ENCODE measurements around the gene IRAK1. TPM values are rescaled to one million over a fixed set of nuclear protein-coding genes. Genes with fewer than 3 reads are reported as not detected.
A peak's percentile ranks its signal among the peaks of the same experiment; 100 is the strongest.

The IRAK1 gene
- total and polyA plus RNA-seq, 4 donors: 10.2 to 68.4 (median 46.9) TPM

- peaks cover 24% of the 10 kb centered on the region for H3K4me1 ChIP-seq (ENCODE audit: control insufficient read depth, insufficient read depth, low read length)
- H3K27me3 ChIP-seq (ENCODE audit: control insufficient read depth, insufficient read depth, low read length): no peaks in the 10 kb centered on the region
- H3K27ac ChIP-seq (ENCODE audit: low read depth, low read length): peak overlapping the region; percentile 88
- DNase-seq (ENCODE audit: low read depth in 4 of 6, low spot score in 6 of 6): no peak
- H3K36me3 ChIP-seq (ENCODE audit: control insufficient read depth, insufficient read depth, low read length): peaks cover 2% of the 10 kb centered on the region
- 75% methylated on average over 14 of the region's 14 CpGs for WGBS (ENCODE audit: insufficient coverage)
- H3K9me3 ChIP-seq (ENCODE audit: control insufficient read depth, insufficient read depth, low read length): no peaks in the 10 kb centered on the region
- no peak overlapping the region for H3K4me3 ChIP-seq (ENCODE audit: low read depth, low read length)
Observed at GRCh38 chrX:153974003-153974725, 45.5 kb downstream of the IRAK1 start.

GRCh38 chrX:153973127-153974002 is 46.3 kb downstream of the IRAK1 start:
- H3K4me3 ChIP-seq (ENCODE audit: low read depth, low read length): peak overlapping the region; percentile 53
- 64% methylated on average over 11 of the region's 20 CpGs for WGBS (ENCODE audit: insufficient coverage)
- no peaks in the 10 kb centered on the region for H3K27me3 ChIP-seq (ENCODE audit: control insufficient read depth, insufficient read depth, low read length)
- DNase-seq (ENCODE audit: low read depth in 4 of 6, low spot score in 6 of 6): peak in 1 of 6 donors; percentile 38
- peaks cover 32% of the 10 kb centered on the region for H3K4me1 ChIP-seq (ENCODE audit: control insufficient read depth, insufficient read depth, low read length)
- H3K9me3 ChIP-seq (ENCODE audit: control insufficient read depth, insufficient read depth, low read length): no peaks in the 10 kb centered on the region
- peaks cover 8% of the 10 kb centered on the region for H3K36me3 ChIP-seq (ENCODE audit: control insufficient read depth, insufficient read depth, low read length)
- peak overlapping the region; percentile 88 for H3K27ac ChIP-seq (ENCODE audit: low read depth, low read length)

- Histone ChIP-seq H3K4me3 (ENCODE audit: low read depth, low read length) (peak within 1 kb of the TSS; percentile 91), H3K27ac (ENCODE audit: low read depth, low read length) (peak within 1 kb of the TSS; percentile 100), H3K4me1 (ENCODE audit: control insufficient read depth, insufficient read depth, low read length) (peaks cover 40% of the 10 kb centered on the region), H3K27me3 (ENCODE audit: control insufficient read depth, insufficient read depth, low read length) (no peaks in the 10 kb centered on the region), H3K9me3 (ENCODE audit: control insufficient read depth, insufficient read depth, low read length) (no peaks in the 10 kb centered on the region), H3K36me3 (ENCODE audit: control insufficient read depth, insufficient read depth, low read length) (peaks cover 8% of the 10 kb centered on the region)
- 7% methylated on average over 101 of the region's 103 CpGs for WGBS (ENCODE audit: insufficient coverage)
- DNase-seq (ENCODE audit: low read depth in 4 of 6, low spot score in 6 of 6): peak in 5 of 6 donors; percentile 65 to 96 (median 83)
Observed at GRCh38 chrX:153972368-153973126, 47.2 kb downstream of the IRAK1 start, which contains the start of gene TMEM187. Gene TMEM187, plus strand, starts transcription at chrX:153972754. Its CDS starts 9,309 bp downstream, at chrX:153982063.

- Histone ChIP-seq H3K4me1 (ENCODE audit: control insufficient read depth, insufficient read depth, low read length) (peaks cover 49% of the 10 kb centered on the region), H3K27me3 (ENCODE audit: control insufficient read depth, insufficient read depth, low read length) (no peaks in the 10 kb centered on the region), H3K27ac (ENCODE audit: low read depth, low read length) (peak within 1 kb of the TSS; percentile 100), H3K36me3 (ENCODE audit: control insufficient read depth, insufficient read depth, low read length) (peaks cover 12% of the 10 kb centered on the region), H3K4me3 (ENCODE audit: low read depth, low read length) (peak within 1 kb of the TSS; percentile 91), H3K9me3 (ENCODE audit: control insufficient read depth, insufficient read depth, low read length) (no peaks in the 10 kb centered on the region)
- 7% methylated on average over 96 of the region's 96 CpGs for WGBS (ENCODE audit: insufficient coverage)
- DNase-seq (ENCODE audit: low read depth in 4 of 6, low spot score in 6 of 6): peak; percentile 73 to 98 (median 91)
Observed at GRCh38 chrX:153971450-153972367, 48.0 kb downstream of the IRAK1 start, which contains the start of gene HCFC1. Gene HCFC1, minus strand, starts transcription at chrX:153971818. Its CDS starts 978 bp downstream, at chrX:153970840.

GRCh38 chrX:153971124-153971449 is 48.6 kb downstream of the IRAK1 start:
- Histone ChIP-seq H3K9me3 (ENCODE audit: control insufficient read depth, insufficient read depth, low read length) (no peaks in the 10 kb centered on the region), H3K27ac (ENCODE audit: low read depth, low read length) (peak overlapping the region; percentile 100), H3K36me3 (ENCODE audit: control insufficient read depth, insufficient read depth, low read length) (peaks cover 12% of the 10 kb centered on the region), H3K4me3 (ENCODE audit: low read depth, low read length) (peak overlapping the region; percentile 91), H3K4me1 (ENCODE audit: control insufficient read depth, insufficient read depth, low read length) (peaks cover 55% of the 10 kb centered on the region), H3K27me3 (ENCODE audit: control insufficient read depth, insufficient read depth, low read length) (no peaks in the 10 kb centered on the region)
- DNase-seq (ENCODE audit: low read depth in 4 of 6, low spot score in 6 of 6): peak in 5 of 6 donors; percentile 67 to 95 (median 86)
- 8% methylated on average over 34 of the region's 34 CpGs for WGBS (ENCODE audit: insufficient coverage)

GRCh38 chrX:153970357-153971123 is 49.2 kb downstream of the IRAK1 start:
- Histone ChIP-seq H3K27ac (ENCODE audit: low read depth, low read length) (peak overlapping the region; percentile 100), H3K36me3 (ENCODE audit: control insufficient read depth, insufficient read depth, low read length) (peaks cover 12% of the 10 kb centered on the region), H3K4me1 (ENCODE audit: control insufficient read depth, insufficient read depth, low read length) (peaks cover 60% of the 10 kb centered on the region), H3K27me3 (ENCODE audit: control insufficient read depth, insufficient read depth, low read length) (no peaks in the 10 kb centered on the region), H3K9me3 (ENCODE audit: control insufficient read depth, insufficient read depth, low read length) (no peaks in the 10 kb centered on the region), H3K4me3 (ENCODE audit: low read depth, low read length) (peak overlapping the region; percentile 91)
- 7% methylated on average over 45 of the region's 49 CpGs for WGBS (ENCODE audit: insufficient coverage)
- peak in 3 of 6 donors; percentile 58 to 94 (median 89) for DNase-seq (ENCODE audit: low read depth in 4 of 6, low spot score in 6 of 6)

GRCh38 chrX:153969904-153970356 is 49.8 kb downstream of the IRAK1 start:
- Histone ChIP-seq H3K4me1 (ENCODE audit: control insufficient read depth, insufficient read depth, low read length) (peaks cover 66% of the 10 kb centered on the region), H3K27ac (ENCODE audit: low read depth, low read length) (peak overlapping the region; percentile 100), H3K36me3 (ENCODE audit: control insufficient read depth, insufficient read depth, low read length) (peaks cover 12% of the 10 kb centered on the region), H3K9me3 (ENCODE audit: control insufficient read depth, insufficient read depth, low read length) (no peaks in the 10 kb centered on the region), H3K4me3 (ENCODE audit: low read depth, low read length) (peak overlapping the region; percentile 91), H3K27me3 (ENCODE audit: control insufficient read depth, insufficient read depth, low read length) (no peaks in the 10 kb centered on the region)
- peak in 1 of 6 donors; percentile 45 for DNase-seq (ENCODE audit: low read depth in 4 of 6, low spot score in 6 of 6)
- 14% methylated on average over 13 of the region's 26 CpGs for WGBS (ENCODE audit: insufficient coverage)

Data from spinal cord (tissue), 10 donors.